A549 (cell line): ENCODE measurements around the gene DNAH11.
"Not testable (repeated sequence)": the region's sequence is repeated elsewhere in the genome, so short reads cannot be mapped to it uniquely, and the experiment has no call there.

Experiments used
- ATOH8 ChIP-seq: fragments of 250-450 bp; sonication (Bioruptor Pico); IDR thresholded peaks from 2 replicates; pipeline ENCODE4 v1.5.0; 2020; ENCODE audit warnings: low read depth, mild to moderate bottlenecking, moderate library complexity
- CEBPB ChIP-seq, 2 experiments: fragments of >200 bp in 1 of 2; sonication (Bioruptor Twin) in 1 of 2; formaldehyde crosslinking in 1 of 2; IDR thresholded peaks; 2 replicates each; pipeline ENCODE4 v1.6.1; 2012 to 2016
- CTCF ChIP-seq: fragments of >200 bp; sonication (Bioruptor Twin); formaldehyde crosslinking; IDR thresholded peaks from 3 replicates; pipeline ENCODE4 v1.5.1; 2016
- ELK1 ChIP-seq: fragments of 150-350 bp; IDR thresholded peaks from 2 replicates; pipeline ENCODE4 v1.6.1; 2014; ENCODE audit warnings: low read depth, mild to moderate bottlenecking, low read length
- HOXA7 ChIP-seq: fragments of 250-450 bp; sonication (Bioruptor Pico); IDR thresholded peaks from 2 replicates; pipeline ENCODE4 v1.5.0; 2020; ENCODE audit warnings: mild to moderate bottlenecking, moderate library complexity
- MAX ChIP-seq: IDR thresholded peaks from 2 replicates; pipeline ENCODE4 v1.6.1; 2012
- PBX3 ChIP-seq: IDR thresholded peaks from 2 replicates; pipeline ENCODE4 v1.6.1; 2012
- POLR2A ChIP-seq: IDR thresholded peaks from 2 replicates; pipeline ENCODE4 v1.6.1; 2012; ENCODE audit warnings: mild to moderate bottlenecking, low read length
- RAD21 ChIP-seq, 2 experiments: fragments of >200 bp in 1 of 2; sonication (Bioruptor Twin) in 1 of 2; formaldehyde crosslinking in 1 of 2; IDR thresholded peaks in 1 of 2; conservative IDR thresholded peaks in 1 of 2; 2 replicates in 1 of 2; 3 replicates in 1 of 2; pipeline ENCODE4 v1.6.1; 2012 to 2018; ENCODE audit warnings: inconsistent platforms in 1 of 2
- RCOR1 ChIP-seq: fragments of 150-350 bp; IDR thresholded peaks from 2 replicates; pipeline ENCODE4 v1.6.1; 2014; ENCODE audit warnings: antibody characterized with exemption, low read length, low read depth
- SREBF2 ChIP-seq: fragments of 450-650 bp; IDR thresholded peaks from 2 replicates; pipeline ENCODE4 v1.6.1; 2014; ENCODE audit warnings: mild to moderate bottlenecking, moderate library complexity
- ZC3H11A ChIP-seq: fragments of 450-650 bp; IDR thresholded peaks from 2 replicates; pipeline ENCODE4 v1.6.1; 2014; ENCODE audit warnings: antibody characterized with exemption, mild to moderate bottlenecking

- TF ChIP-seq RAD21 (conservative IDR thresholded peaks at IDR 0.05 in 1 of 2, IDR thresholded peaks at IDR 0.05 in 1 of 2); POLR2A; CTCF; RCOR1; ELK1; SREBF2; PBX3; HOXA7 (CRISPR knock-in tag); CEBPB (IDR thresholded peaks at IDR 0.05); MAX; ATOH8; ZC3H11A: not testable (repeated sequence)
Measured at GRCh38 chr7:21700587-21700986, 157.7 kb downstream of the DNAH11 start.
